Heart left ventricle (tissue), 16 donors: ENCODE data around the gene TPST2. TPM values are rescaled to one million over a fixed set of nuclear protein-coding genes. Genes with fewer than 3 reads are reported as not detected.

Experiments
- ATAC-seq, 4 donors: fragments of 200-7000 bp; cut with Tn5 transposase; one replicate each; pipeline ENCODE4 v1.9.1; 2020 to 2022; ENCODE audit warnings: moderate library complexity in 4 of 4, mild to moderate bottlenecking in 3 of 4, moderate number of reproducible peaks in 1 of 4
- DNase-seq, 5 donors: peaks; one replicate each; pipeline ENCODE4 v3.0.0-alpha.2; 2020
- H3K27ac ChIP-seq, 12 donors: fragments of 200-600 bp; sonication (generic) in 4 of 12; one replicate each; pipeline versions ENCODE4 v1.5.0 to v1.8.0; 2016 to 2022; ENCODE audit warnings: mild to moderate bottlenecking in 2 of 12
- H3K27me3 ChIP-seq, 9 donors: fragments of 200-600 bp; sonication (generic) in 2 of 9; one replicate each; pipeline versions ENCODE4 v1.5.1 to v1.8.0; 2016 to 2022; ENCODE audit warnings: mild to moderate bottlenecking in 3 of 9
- H3K36me3 ChIP-seq, 9 donors: fragments of 200-600 bp; sonication (generic) in 2 of 9; one replicate each; pipeline versions ENCODE4 v1.5.0 to v1.8.0; 2018 to 2022; ENCODE audit warnings: mild to moderate bottlenecking in 2 of 9
- H3K4me1 ChIP-seq, 12 donors: fragments of 200-600 bp; sonication (generic) in 4 of 12; one replicate each; pipeline versions ENCODE4 v1.5.0 to v1.8.0; 2016 to 2022; ENCODE audit warnings: mild to moderate bottlenecking in 3 of 12
- H3K4me3 ChIP-seq, 12 donors: fragments of 200-600 bp; sonication (generic) in 4 of 12; one replicate each; pipeline versions ENCODE4 v1.5.0 to v1.8.0; 2017 to 2022; ENCODE audit warnings: mild to moderate bottlenecking in 9 of 12, moderate library complexity in 4 of 12
- H3K9me3 ChIP-seq, 12 donors: fragments of 200-600 bp; sonication (generic) in 4 of 12; one replicate each; pipeline versions ENCODE4 v1.5.0 to v1.8.0; 2016 to 2022; ENCODE audit warnings: mild to moderate bottlenecking in 1 of 12
- CTCF ChIP-seq, 12 donors: fragments of 200-600 bp; sonication (generic) in 4 of 12; IDR thresholded peaks; one replicate each; pipeline versions ENCODE4 v1.5.0 to v1.8.0; 2018 to 2022; ENCODE audit warnings: antibody characterized with exemption in 12 of 12, mild to moderate bottlenecking in 5 of 12
- POLR2A ChIP-seq, 2 donors: fragments of 450-650 bp; IDR thresholded peaks; one replicate each; pipeline ENCODE4 v1.6.1; 2017; ENCODE audit warnings: antibody characterized with exemption in 2 of 2, mild to moderate bottlenecking in 2 of 2, moderate library complexity in 2 of 2
- WGBS, 4 donors: extraction: QIAGEN DNeasy Blood & Tissue Kit in 2 of 4; methylation state at CpG; one replicate each; pipeline versions ENCODE4 v1.1.5 to v1.1.7; 2013 to 2018; 5-methylcytosine and 5-hydroxymethylcytosine counted together
- intact Hi-C, 10 donors: fragments of 100-400 bp; cut with DNase I; formaldehyde crosslinking; loops; one replicate each; pipeline versions ENCODE4 v1.11.1 to v1.14.2; 2022
- long read RNA-seq, 3 donors: library from polyadenylated mRNA; unstranded; transcript quantifications; one replicate each; pipeline ENCODE4 v2.0.0, GENCODE V29; 2020 to 2021
- polyA plus RNA-seq, 2 donors: library from polyadenylated mRNA; stranded (reverse); fragments of 200-250 nt; gene quantifications; one replicate each; pipeline ENCODE4 v1.2.3, GENCODE V29; 2013
- total RNA-seq, 9 donors: library from RNA; depleted of rRNA in 2 of 9; stranded (reverse); fragments of >200 nt in 2 of 9; fragmentation: NEBNext Ultra II Directional in 3 of 9; extraction: Animal tissue kit (Norgen Biotek cat#: 25700) in 3 of 9; gene quantifications; one replicate each; pipeline versions ENCODE4 v1.1.0 to v1.2.4, GENCODE V29; 2016 to 2023
- donor health status: ischemic (EF 13 %, LVEDD 7.1; RV severe dilation, severe dysfunction).
- donor health status: healthy with polysubstance abuse.
- donor health status: DM: no; HTN: yes; CAD: no.
- donor health status: DM: no; HTN: no; CAD: no.
- donor health status: ischemic (EF 25% LVEDD 6.9; RV normal size, moderate dysfunction).
- donor health status: ischemic (EF 25% LVEDD 5.7; RV mildly dilated, moderate dysfunction).
- donor health status: healthy.
- donor health status: DM: yes; HTN: yes; CAD: no.
- donor health status: ischemic (EF 35%, LVEDD 5.7; RV mildly dilated, moderate dysfunction).
- donor health status: nonischemic (EF 11% LVEDD 7.7; RV severe dilation, severe dysfunction).
- donor health status: DM: yes; HTN: yes; CAD: no.
- donor health status: PGD.
- donor health status: ischemic (EF 29% LVEDD 5.4; RV normal size, mild dysfunction).
- donor health status: nonischemic (EF 23%, LVEDD 6.1; RV moderate dilation, normal function).

TPST2 gene
- total RNA-seq (100 to 1,000 TPM in 1 of 9 donors, 10 to 100 TPM in 8; 12.1 to 103 (median 25.2) TPM), polyA plus RNA-seq (10 to 100 TPM; 24.3 to 51.7 TPM)
- long read RNA-seq, donor 1, full-length matches to known transcripts, result 50 of 69 reads
- long read RNA-seq, donor 1, partial matches to known transcripts, result 11 of 69 reads
- long read RNA-seq, donor 1, other reads (novel, unspliced or antisense), result 8 of 69 reads
- long read RNA-seq, donor 2, full-length matches to known transcripts, result 211 of 289 reads
- long read RNA-seq, donor 2, partial matches to known transcripts, result 33 of 289 reads
- long read RNA-seq, donor 2, other reads (novel, unspliced or antisense), result 45 of 289 reads
- long read RNA-seq, donor 3, full-length matches to known transcripts, result 111 of 132 reads
- long read RNA-seq, donor 3, partial matches to known transcripts, result 17 of 132 reads
- long read RNA-seq, donor 3, other reads (novel, unspliced or antisense), result 4 of 132 reads

- Histone ChIP-seq H3K36me3 (no peaks in the 10 kb centered on the region), H3K27ac (peak within 1 kb of the TSS in 11 of 12 donors; percentile 77 to 91 (median 89)), H3K4me1 (peaks cover 3 to 66% (median 24%) of the 10 kb centered on the region in 12 donors), H3K9me3 (peaks cover 0 to 4% (median 0%) of the 10 kb centered on the region in 12 donors), H3K4me3 (peak within 1 kb of the TSS; percentile 79 to 98 (median 92)), H3K27me3 (no peaks in the 10 kb centered on the region)
- ATAC-seq (peak; percentile 83 to 95 (median 94)), DNase-seq (peak; percentile 80 to 92 (median 83))
- WGBS, 4 donors, result 1 to 4% (median 3%) methylated on average over 19 to 72 of the region's 72 CpGs
- peak in 3 of 12 donors; percentile 6 to 29 (median 17) for TF ChIP-seq CTCF (IDR thresholded peaks at IDR 0.05)
- TF ChIP-seq POLR2A (IDR thresholded peaks at IDR 0.05), result peak; percentile 71 to 92
- intact Hi-C loops, result loop anchor here in 8 of 10 donors (2.0 to 10.0 kb wide), 6 partner anchors 37 to 88 kb away; partner anchors contain the start of gene TFIP11 (in 8 of the 8)
Observed at GRCh38 chr22:26589845-26590736, at the start of gene TPST2. Gene TPST2 (minus strand): TSS chr22:26590132. CDS start chr22:26541630, 48,502 bp downstream.

DNA sequence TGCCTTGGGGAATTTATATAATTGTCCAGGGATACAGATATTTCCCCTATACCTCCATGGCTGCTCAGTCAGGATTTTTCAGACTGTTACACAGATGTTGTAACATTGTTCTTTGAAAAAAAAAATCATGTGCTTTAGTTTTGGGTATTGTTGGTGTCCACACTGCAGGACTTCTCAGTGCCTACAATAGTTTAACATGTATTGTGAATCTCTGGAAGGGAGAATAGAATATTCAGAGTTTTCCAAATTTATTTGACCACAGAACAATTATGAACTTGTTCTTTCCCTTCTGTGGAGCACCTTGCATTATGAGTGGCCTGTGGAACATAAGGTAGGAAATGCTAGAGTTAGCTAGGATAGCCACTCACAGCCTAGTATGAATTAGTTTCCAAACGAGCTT, 46.4 kb upstream of the TPST2 start:
- Histone ChIP-seq H3K27me3 (peaks cover 0 to 4% (median 0%) of the 10 kb centered on the region in 9 donors), H3K4me3 (no peak overlapping the region), H3K27ac (no peak overlapping the region), H3K4me1 (peaks cover 0 to 7% (median 0%) of the 10 kb centered on the region in 12 donors), H3K9me3 (no peaks in the 10 kb centered on the region), H3K36me3 (no peaks in the 10 kb centered on the region)
- TF ChIP-seq CTCF (IDR thresholded peaks at IDR 0.05) (no peak), POLR2A (IDR thresholded peaks at IDR 0.05) (no peak)
- DNase-seq, result no peak
- WGBS, 4 donors, result 41 to 50% (median 46%) methylated on average over 1 of the region's 1 CpG
- intact Hi-C loops, result no loop called here
- ATAC-seq, result no peak

- intact Hi-C loops, result no loop called here
- DNase-seq, result no peak
- WGBS, 4 donors, result 80 to 89% (median 85%) methylated on average over 2 of the region's 2 CpGs
Observed at GRCh38 chr22:26635117-26635516, 45.2 kb upstream of the TPST2 start.

More at GRCh38 chr22:26635117-26635516, 45.2 kb upstream of the TPST2 start:
- H3K4me3 ChIP-seq, result no peak overlapping the region
- no peak for ATAC-seq
- no peaks in the 10 kb centered on the region for H3K36me3 ChIP-seq
- no peak for TF ChIP-seq POLR2A (IDR thresholded peaks at IDR 0.05)
- no peak for TF ChIP-seq CTCF (IDR thresholded peaks at IDR 0.05)
- H3K9me3 ChIP-seq, result no peaks in the 10 kb centered on the region
- H3K4me1 ChIP-seq, result peaks cover 0 to 7% (median 0%) of the 10 kb centered on the region in 12 donors
- H3K27me3 ChIP-seq, result peaks cover 0 to 4% (median 0%) of the 10 kb centered on the region in 9 donors
- H3K27ac ChIP-seq, result no peak overlapping the region
